HG03432 (cell line): ENCODE data around the gene DNM1.

ENCODE experiments used
- ATAC-seq: cut with Tn5 transposase; IDR thresholded peaks from one replicate; pipeline ENCODE4 v1.9.1; 2021; ENCODE audit warnings: mild to moderate bottlenecking, moderate library complexity; ENCODE audit not compliant: unreplicated experiment

Gene DNM1

GRCh38 chr9:128249908-128250838, 47.0 kb downstream of the DNM1 start:
- ATAC-seq = peak; percentile 91

- ATAC-seq = no peak
Measured at GRCh38 chr9:128250839-128251731, 47.9 kb downstream of the DNM1 start.

- no peak for ATAC-seq
Measured at GRCh38 chr9:128251732-128252100, 48.5 kb downstream of the DNM1 start.

- no peak for ATAC-seq
Measured at GRCh38 chr9:128252317-128253139, 49.3 kb downstream of the DNM1 start.

- no peak for ATAC-seq
Measured at GRCh38 chr9:128253140-128253990, 50.2 kb downstream of the DNM1 start.

- ATAC-seq = no peak
Measured at GRCh38 chr9:128253991-128254346, 50.8 kb downstream of the DNM1 start.

GRCh38 chr9:128254362-128254761, 51.2 kb downstream of the DNM1 start:
- no peak for ATAC-seq

- ATAC-seq = no peak
Measured at GRCh38 chr9:128254855-128255759, 51.9 kb downstream of the DNM1 start.

- ATAC-seq = no peak
Measured at GRCh38 chr9:128257086-128257825, 54.1 kb downstream of the DNM1 start.

- ATAC-seq = no peak
Measured at GRCh38 chr9:128257907-128258306, 54.7 kb downstream of the DNM1 start.

- ATAC-seq = no peak
Measured at GRCh38 chr9:128258326-128258725, 55.1 kb downstream of the DNM1 start.

- no peak for ATAC-seq
Measured at GRCh38 chr9:128259156-128259555, 56.0 kb downstream of the DNM1 start.

GRCh38 chr9:128260340-128260739, 57.2 kb downstream of the DNM1 start:
- ATAC-seq = no peak

- no peak for ATAC-seq
Measured at GRCh38 chr9:128262687-128263086, 59.5 kb downstream of the DNM1 start.

GRCh38 chr9:128265348-128265847, 62.2 kb downstream of the DNM1 start:
- no peak for ATAC-seq

GRCh38 chr9:128266868-128267590, 63.9 kb downstream of the DNM1 start:
- no peak for ATAC-seq

GRCh38 chr9:128271112-128271511, 67.9 kb downstream of the DNM1 start:
- no peak for ATAC-seq
